HepG2 (cell line): Measurements from ENCODE around the gene UBAC1. TPM values are rescaled to one million over a fixed set of nuclear protein-coding genes. Genes with fewer than 3 reads are reported as not detected.
A peak's percentile ranks its signal among the peaks of the same experiment; 100 is the strongest.

Source experiments
- ATAC-seq: fragments of 200-7000 bp; cut with Tn5 transposase; 3 replicates; pipeline ENCODE4 v1.9.1; 2020; ENCODE audit warnings: mild to moderate bottlenecking, moderate library complexity
- BruUV-seq: library from RNA; stranded (reverse); fragments of 400-500 nt; replicated peaks from 2 replicates; lab custom pipeline; 2021; lab: Mats Ljungman, UMichigan
- CTCF ChIA-PET: fragments of 300-600 bp; formaldehyde crosslinking; extraction: SDS; loops from one replicate; lab custom pipeline; 2021; ENCODE audit warnings: low total read pairs, inconsistent platforms, low intra/inter-chr PET ratio; lab: Yijun Ruan, JAX
- POLR2A ChIA-PET: fragments of 350-600 bp; sonication (Branson Sonifier 250); formaldehyde crosslinking; loops from one replicate; lab custom pipeline; 2020; ENCODE audit warnings: antibody characterized with exemption, inconsistent platforms; lab: Yijun Ruan, JAX
- DNase-seq: peaks from one replicate; pipeline ENCODE4 v3.0.0-alpha.2; 2015; ENCODE audit warnings: low spot score
- FAIRE-seq: peaks from 3 replicates; lab custom pipeline; 2011; peaks lifted over from hg19 to GRCh38; lab: Jason Lieb, UNC
- H2AFZ ChIP-seq: one replicate; pipeline ENCODE4 v1.6.1; 2011; ENCODE audit warnings: low read length, inconsistent platforms
- H3K27ac ChIP-seq: fragments of 300-600 bp; 3 replicates; pipeline ENCODE4 v1.8.0; 2011; ENCODE audit warnings: mixed run types, mild to moderate bottlenecking, mixed read lengths, low read length, inconsistent platforms; ENCODE audit not compliant: insufficient read depth; ENCODE audit errors: extremely low read length
- H3K27me3 ChIP-seq, 2 experiments: fragments of 200-600 bp in 1 of 2; 2 replicates in 1 of 2; 3 replicates in 1 of 2; pipeline versions ENCODE4 v1.6.0 to v1.8.0; 2011; ENCODE audit warnings: low read length in 2 of 2, mild to moderate bottlenecking in 2 of 2, moderate library complexity in 2 of 2, inconsistent platforms in 1 of 2; ENCODE audit not compliant: insufficient read depth in 2 of 2, control insufficient read depth in 1 of 2
- H3K36me3 ChIP-seq, 2 experiments: fragments of 200-600 bp in 1 of 2; replicated peaks in 1 of 2; 2 replicates in 1 of 2; 3 replicates in 1 of 2; pipeline versions ENCODE4 v1.5.1 to v1.8.0; 2011; ENCODE audit warnings: low read length in 2 of 2, inconsistent platforms in 1 of 2; ENCODE audit not compliant: insufficient read depth in 2 of 2, control insufficient read depth in 1 of 2
- H3K4me1 ChIP-seq: 2 replicates; pipeline ENCODE4 v1.5.1; 2012; ENCODE audit warnings: low read length, inconsistent platforms; ENCODE audit not compliant: insufficient read depth
- H3K4me2 ChIP-seq: 2 replicates; pipeline ENCODE4 v1.6.0; 2011; ENCODE audit warnings: low read depth, low read length, inconsistent platforms
- H3K4me3 ChIP-seq, 3 experiments: fragments of 200-600 bp in 1 of 3; sonication (generic), shearing (Covaris generic) in 1 of 3; replicated peaks in 1 of 3; 2 replicates each; pipeline ENCODE4 v1.5.1; 2011 to 2016; ENCODE audit warnings: low read length in 3 of 3, inconsistent platforms in 2 of 3, low read depth in 2 of 3, mild to moderate bottlenecking in 2 of 3, control low read depth in 1 of 3, mixed read lengths in 1 of 3; ENCODE audit not compliant: insufficient read depth in 1 of 3
- H3K79me2 ChIP-seq: one replicate; pipeline ENCODE4 v1.6.1; 2011; ENCODE audit warnings: low read length, inconsistent platforms; ENCODE audit not compliant: insufficient read depth
- H3K9ac ChIP-seq: 2 replicates; pipeline ENCODE4 v1.6.0; 2011; ENCODE audit warnings: mild to moderate bottlenecking, low read depth, low read length, inconsistent platforms; ENCODE audit not compliant: insufficient read depth
- H3K9me3 ChIP-seq: 2 replicates; pipeline ENCODE4 v1.5.1; 2012; ENCODE audit warnings: mild to moderate bottlenecking, low read length
- H4K20me1 ChIP-seq: 2 replicates; pipeline ENCODE4 v1.6.0; 2011; ENCODE audit warnings: inconsistent platforms, mild to moderate bottlenecking, low read length, moderate library complexity; ENCODE audit not compliant: insufficient read depth
- CBX5 ChIP-seq: sonication (generic); formaldehyde crosslinking; IDR thresholded peaks from 2 replicates; pipeline ENCODE4 v1.4.0; 2020; ENCODE audit warnings: missing genetic modification reagents, borderline replicate concordance
- ERF ChIP-seq: IDR thresholded peaks from 2 replicates; pipeline ENCODE4 v1.6.1; 2018; ENCODE audit warnings: missing biosample characterization, missing genetic modification reagents
- MAFF ChIP-seq: IDR thresholded peaks from 2 replicates; pipeline ENCODE4 v1.6.1; 2011; ENCODE audit warnings: low read depth, low read length, improper control_type of control experiment
- ZNF20 ChIP-seq: sonication (generic); formaldehyde crosslinking; IDR thresholded peaks from 2 replicates; pipeline ENCODE4 v1.4.0; 2020; ENCODE audit warnings: mild to moderate bottlenecking, moderate library complexity, missing genetic modification reagents
- ZNF432 ChIP-seq: sonication (generic); formaldehyde crosslinking; IDR thresholded peaks from 2 replicates; pipeline ENCODE4 v1.5.0; 2020; ENCODE audit warnings: missing genetic modification reagents, mild to moderate bottlenecking, borderline replicate concordance
- ZNF644 ChIP-seq: IDR thresholded peaks from 2 replicates; pipeline ENCODE4 v1.6.1; 2016; ENCODE audit warnings: low read depth
- ZNF839 ChIP-seq: sonication (generic); formaldehyde crosslinking; IDR thresholded peaks from 2 replicates; pipeline ENCODE4 v1.4.0; 2020; ENCODE audit warnings: missing genetic modification reagents, mild to moderate bottlenecking, borderline replicate concordance
- WGBS: methylation state at CpG from one replicate; pipeline ENCODE4 v1.1.6; 2017; ENCODE audit warnings: low lambda C conversion rate; 5-methylcytosine and 5-hydroxymethylcytosine counted together
- in situ Hi-C: cut with HindIII; loops from 2 replicates; pipeline ENCODE4 v1.10.0; 2017; ENCODE audit warnings: low pct_unique_long_range_greater_than_20kb; ENCODE audit not compliant: extremely low pct_ligation_motif_present
- intact Hi-C: fragments of 100-400 bp; cut with micrococcal nuclease; formaldehyde crosslinking; loops from one replicate; pipeline ENCODE4 v1.10.0; 2022; ENCODE audit not compliant: unreplicated experiment
- polyA plus RNA-seq, 8 experiments: library from polyadenylated mRNA; depleted of rRNA in 3 of 8; stranded (reverse) in 7 of 8; unstranded in 1 of 8; fragments of >200 nt; fragmentation: Illumina TruSeq in 4 of 8; extraction: Trizol in 4 of 8; gene quantifications; 2 replicates each; pipeline versions ENCODE4 v1.2.1 to v1.2.3, GENCODE V29; 2011 to 2016; ENCODE audit warnings: low read depth in 4 of 8, missing spikeins in 1 of 8, mixed read lengths in 1 of 8; ENCODE audit not compliant: insufficient read depth in 1 of 8
- total RNA-seq, 5 experiments: library from RNA; depleted of rRNA; stranded (reverse); fragments of >200 nt; fragmentation: Illumina TruSeq; extraction: Trizol; gene quantifications; 2 replicates each; pipeline ENCODE4 v1.2.3, GENCODE V29; 2016; ENCODE audit warnings: low read depth in 1 of 5
- TF ChIP-seq, protein P1 (sequence below): IDR thresholded peaks from 2 replicates; pipeline ENCODE4 v1.6.1; 2016; ENCODE audit warnings: missing biosample characterization, missing genetic modification reagents, low read depth
- TF ChIP-seq, protein P2 (sequence below): sonication (generic); formaldehyde crosslinking; IDR thresholded peaks from 2 replicates; pipeline ENCODE4 v1.9.0; 2022; ENCODE audit warnings: low read depth, missing genetic modification reagents

The UBAC1 gene
- total and polyA plus RNA-seq, 2 of the 13 experiments (the other 11 are each of a cell fraction or from before 2014, with no cell fraction given) = 32.2 to 34.1 TPM

DNA sequence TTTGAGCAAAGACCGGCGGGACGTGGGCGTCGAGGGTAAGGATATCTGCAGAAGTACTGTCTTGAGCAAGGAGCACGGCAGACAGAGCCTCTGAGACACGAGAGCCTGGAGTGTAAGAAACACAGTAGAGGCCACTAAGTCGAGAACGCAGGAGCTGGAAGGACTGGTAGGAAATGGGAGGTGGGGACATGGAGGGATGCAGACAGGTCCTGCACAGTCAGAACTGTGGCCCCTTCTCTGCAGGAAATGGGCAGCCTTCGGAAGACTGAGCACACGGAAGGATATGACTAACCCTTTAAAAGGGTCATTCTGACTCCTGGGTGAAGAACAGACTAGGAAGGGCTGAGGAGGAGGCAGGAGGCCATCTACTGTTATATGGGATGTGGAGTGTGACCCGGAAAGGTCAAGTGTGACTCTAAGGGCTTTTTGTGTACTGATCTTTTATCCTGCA is 52.4 kb downstream of the UBAC1 start:
- Histone ChIP-seq H3K4me3 (peak overlapping the region; percentile 54 to 89 (median 84)), H3K27ac (no peak overlapping the region), H2AFZ (no peak overlapping the region), H3K4me1 (peaks cover 46% of the 10 kb centered on the region), H3K9ac (peak overlapping the region; percentile 78; the same call in 1 of the 2 replicates), H4K20me1 (peaks cover 11% of the 10 kb centered on the region), H3K9me3 (0 out of 2 replicates have a peak, but pooled peaks cover 1% of the 10 kb centered on the region), H3K27me3 (no peaks in the 10 kb centered on the region), H3K79me2 (peaks cover 45% of the 10 kb centered on the region), H3K4me2 (peak overlapping the region; percentile 88), H3K36me3 (peaks cover 3 to 22% of the 10 kb centered on the region in 2 experiments)
- CTCF ChIA-PET = no interaction called here
- in situ Hi-C loops = no loop called here
- TF ChIP-seq MAFF = no peak
- no peak for TF ChIP-seq ZNF644 (CRISPR knock-in tag)
- TF ChIP-seq ZNF839 (CRISPR knock-in tag) = no peak
- TF ChIP-seq ZNF20 (CRISPR knock-in tag) = no peak
- no peak for TF ChIP-seq ERF (CRISPR knock-in tag)
- TF ChIP-seq, protein P1, sequence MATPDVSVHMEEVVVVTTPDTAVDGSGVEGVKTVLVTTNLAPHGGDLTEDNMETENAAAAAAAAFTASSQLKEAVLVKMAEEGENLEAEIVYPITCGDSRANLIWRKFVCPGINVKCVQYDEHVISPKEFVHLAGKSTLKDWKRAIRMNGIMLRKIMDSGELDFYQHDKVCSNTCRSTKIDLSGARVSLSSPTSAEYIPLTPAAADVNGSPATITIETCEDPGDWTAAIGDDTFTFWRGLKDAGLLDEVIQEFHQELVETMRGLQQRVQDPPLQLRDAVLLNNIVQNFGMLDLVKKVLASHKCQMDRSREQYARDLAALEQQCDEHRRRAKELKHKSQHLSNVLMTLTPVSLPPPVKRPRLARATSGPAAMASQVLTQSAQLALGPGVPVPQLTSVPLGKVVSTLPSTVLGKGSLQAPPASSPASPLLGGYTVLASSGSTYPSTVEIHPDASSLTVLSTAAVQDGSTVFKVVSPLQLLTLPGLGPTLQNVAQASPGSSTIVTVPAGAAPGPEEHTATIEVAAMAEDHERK (CRISPR knock-in tag) = no peak
- no peak for TF ChIP-seq CBX5 (CRISPR knock-in tag)
- TF ChIP-seq, protein P2, sequence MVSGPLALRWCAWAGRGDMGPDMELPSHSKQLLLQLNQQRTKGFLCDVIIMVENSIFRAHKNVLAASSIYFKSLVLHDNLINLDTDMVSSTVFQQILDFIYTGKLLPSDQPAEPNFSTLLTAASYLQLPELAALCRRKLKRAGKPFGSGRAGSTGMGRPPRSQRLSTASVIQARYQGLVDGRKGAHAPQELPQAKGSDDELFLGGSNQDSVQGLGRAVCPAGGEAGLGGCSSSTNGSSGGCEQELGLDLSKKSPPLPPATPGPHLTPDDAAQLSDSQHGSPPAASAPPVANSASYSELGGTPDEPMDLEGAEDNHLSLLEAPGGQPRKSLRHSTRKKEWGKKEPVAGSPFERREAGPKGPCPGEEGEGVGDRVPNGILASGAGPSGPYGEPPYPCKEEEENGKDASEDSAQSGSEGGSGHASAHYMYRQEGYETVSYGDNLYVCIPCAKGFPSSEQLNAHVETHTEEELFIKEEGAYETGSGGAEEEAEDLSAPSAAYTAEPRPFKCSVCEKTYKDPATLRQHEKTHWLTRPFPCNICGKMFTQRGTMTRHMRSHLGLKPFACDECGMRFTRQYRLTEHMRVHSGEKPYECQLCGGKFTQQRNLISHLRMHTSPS (CRISPR knock-in tag) = no peak
- TF ChIP-seq ZNF432 (CRISPR knock-in tag) = no peak
- intact Hi-C loops = no loop called here
- FAIRE-seq (no peak), ATAC-seq (no peak), DNase-seq (no peak)
- POLR2A ChIA-PET = no interaction called here
- 79% methylated on average over 12 of the region's 12 CpGs for WGBS
- BruUV-seq = no TSS peak
